Activated CD8-positive, alpha-beta memory T cell treated with anti-CD3 and anti-CD28 coated beads, Interleukin-2, amount 50 U/mL, for 24 hours (primary cell): ENCODE measurements around the gene ATF7.
A peak's percentile ranks its signal among the peaks of the same experiment; 100 is the strongest.

Experiments used
- DNase-seq: peaks from one replicate; pipeline ENCODE4 v3.0.0-alpha.2; 2020; ENCODE audit errors: extremely low read depth

Gene ATF7

GRCh38 chr12:53500776-53501614 lies 125.2 kb downstream of the ATF7 start, which contains the start of gene TARBP2:
TARBP2 (plus strand) TSS chr12:53501283; CDS start chr12:53501409, 126 bp downstream.
- peak; percentile 98 for DNase-seq

GRCh38 chr12:53500142-53500775 lies 125.9 kb downstream of the ATF7 start:
- no peak for DNase-seq

- peak; percentile 18 for DNase-seq
Observed at GRCh38 chr12:53499266-53500141, 126.7 kb downstream of the ATF7 start, which contains the start of gene MAP3K12. MAP3K12 (minus strand) TSS chr12:53499458; CDS start chr12:53487391, 12,067 bp downstream.

GRCh38 chr12:53498235-53498630 lies 127.9 kb downstream of the ATF7 start:
- DNase-seq, result no peak

- DNase-seq, result no peak
Observed at GRCh38 chr12:53497461-53497860, 128.7 kb downstream of the ATF7 start.

GRCh38 chr12:53496752-53497032 lies 129.5 kb downstream of the ATF7 start:
- DNase-seq, result no peak

- no peak for DNase-seq
Observed at GRCh38 chr12:53495903-53496751, 130.1 kb downstream of the ATF7 start.

- DNase-seq, result no peak
Observed at GRCh38 chr12:53493610-53494391, 132.4 kb downstream of the ATF7 start.

- peak; percentile 60 for DNase-seq
Observed at GRCh38 chr12:53492830-53493609, 133.2 kb downstream of the ATF7 start.

- DNase-seq, result no peak
Observed at GRCh38 chr12:53492188-53492587, 134.0 kb downstream of the ATF7 start.

- DNase-seq, result no peak
Observed at GRCh38 chr12:53489242-53489864, 136.8 kb downstream of the ATF7 start.

- no peak for DNase-seq
Observed at GRCh38 chr12:53486736-53487487, 139.3 kb downstream of the ATF7 start.

- no peak for DNase-seq
Observed at GRCh38 chr12:53485955-53486735, 140.0 kb downstream of the ATF7 start.

GRCh38 chr12:53484686-53485575 lies 141.3 kb downstream of the ATF7 start:
- no peak for DNase-seq

GRCh38 chr12:53483979-53484377 lies 142.2 kb downstream of the ATF7 start:
- no peak for DNase-seq

GRCh38 chr12:53483225-53483978 lies 142.8 kb downstream of the ATF7 start:
- no peak for DNase-seq
